Mesenchymal stem cell (in vitro differentiated cells and primary cell): ENCODE data around the gene EML4.

Experiments used
- DNase-seq: peaks from one replicate; pipeline ENCODE4 v3.0.0-alpha.2; 2013
- H2AFZ ChIP-seq: one replicate; pipeline ENCODE4 v1.6.1; 2013; ENCODE audit warnings: low read depth, mild to moderate bottlenecking, control low read depth, inconsistent platforms, low read length, moderate library complexity
- H2AK5ac ChIP-seq: 2 replicates; pipeline ENCODE4 v1.6.1; 2013; ENCODE audit warnings: low read length, moderate library complexity, mild to moderate bottlenecking, inconsistent platforms; ENCODE audit not compliant: severe bottlenecking
- H2BK120ac ChIP-seq: one replicate; pipeline ENCODE4 v1.6.1; 2013; ENCODE audit warnings: low read depth, mild to moderate bottlenecking, inconsistent platforms, low read length, moderate library complexity
- H2BK12ac ChIP-seq, 2 experiments: one replicate each; pipeline ENCODE4 v1.6.1; 2013; ENCODE audit warnings: inconsistent platforms in 2 of 2, low read length in 2 of 2, mild to moderate bottlenecking in 2 of 2, moderate library complexity in 2 of 2, control low read depth in 1 of 2
- H2BK15ac ChIP-seq: one replicate; pipeline ENCODE4 v1.6.1; 2013; ENCODE audit warnings: mild to moderate bottlenecking, low read depth, inconsistent platforms; ENCODE audit not compliant: poor library complexity, severe bottlenecking
- H2BK5ac ChIP-seq: 2 replicates; pipeline ENCODE4 v1.6.1; 2013; ENCODE audit warnings: low read depth, mild to moderate bottlenecking, low read length, control low read depth, inconsistent platforms; ENCODE audit not compliant: poor library complexity, severe bottlenecking
- H3K14ac ChIP-seq, 2 experiments: one replicate each; pipeline ENCODE4 v1.6.1; 2013; ENCODE audit warnings: inconsistent platforms in 2 of 2, low read length in 2 of 2, control low read depth in 1 of 2, mild to moderate bottlenecking in 1 of 2, moderate library complexity in 1 of 2
- H3K18ac ChIP-seq, 2 experiments: one replicate each; pipeline ENCODE4 v1.6.1; 2013; ENCODE audit warnings: inconsistent platforms in 2 of 2, low read length in 2 of 2, control low read depth in 1 of 2, low read depth in 1 of 2, mild to moderate bottlenecking in 1 of 2
- H3K23ac ChIP-seq, 2 experiments: one replicate each; pipeline ENCODE4 v1.6.1; 2013; ENCODE audit warnings: inconsistent platforms in 2 of 2, low read length in 2 of 2, mild to moderate bottlenecking in 2 of 2, moderate library complexity in 2 of 2, control low read depth in 1 of 2
- H3K27ac ChIP-seq: 2 replicates; pipeline ENCODE4 v1.5.1; 2013; ENCODE audit warnings: mild to moderate bottlenecking, moderate library complexity, low read length, control low read depth, inconsistent platforms; ENCODE audit not compliant: poor library complexity, severe bottlenecking
- H3K27me3 ChIP-seq, 2 experiments: 2 replicates each; pipeline versions ENCODE4 v1.6.1 to v1.7.0; 2013; ENCODE audit warnings: low read length in 2 of 2, mild to moderate bottlenecking in 2 of 2, moderate library complexity in 2 of 2, control low read depth in 1 of 2, inconsistent platforms in 1 of 2; ENCODE audit not compliant: control insufficient read depth in 1 of 2, insufficient read depth in 1 of 2
- H3K36me3 ChIP-seq, 2 experiments: 2 replicates each; pipeline versions ENCODE4 v1.6.1 to v1.7.0; 2013; ENCODE audit warnings: low read length in 2 of 2, control low read depth in 1 of 2, inconsistent platforms in 1 of 2, low read depth in 1 of 2, mild to moderate bottlenecking in 1 of 2; ENCODE audit not compliant: insufficient read depth in 2 of 2, control insufficient read depth in 1 of 2
- H3K4ac ChIP-seq, 2 experiments: one replicate each; pipeline ENCODE4 v1.6.1; 2013; ENCODE audit warnings: inconsistent platforms in 2 of 2, low read length in 2 of 2, mild to moderate bottlenecking in 2 of 2, moderate library complexity in 2 of 2, control low read depth in 1 of 2, low read depth in 1 of 2
- H3K4me1 ChIP-seq: 2 replicates; pipeline ENCODE4 v1.6.1; 2013; ENCODE audit warnings: low read depth, low read length, control low read depth; ENCODE audit not compliant: control insufficient read depth, insufficient read depth
- H3K4me2 ChIP-seq: 2 replicates; pipeline ENCODE4 v1.6.1; 2013; ENCODE audit warnings: low read length, mild to moderate bottlenecking, inconsistent platforms; ENCODE audit not compliant: poor library complexity, severe bottlenecking
- H3K4me3 ChIP-seq, 2 experiments: 2 replicates each; pipeline versions ENCODE4 v1.5.1 to v1.7.0; 2013; ENCODE audit warnings: low read length in 2 of 2, mild to moderate bottlenecking in 2 of 2, control low read depth in 1 of 2, low read depth in 1 of 2; ENCODE audit not compliant: insufficient read depth in 1 of 2
- H3K79me1 ChIP-seq: replicated peaks from 2 replicates; pipeline ENCODE4 v1.6.1; 2013; ENCODE audit warnings: mild to moderate bottlenecking, control low read depth, low read length, inconsistent platforms; ENCODE audit not compliant: poor library complexity, severe bottlenecking
- H3K9ac ChIP-seq: 2 replicates; pipeline ENCODE4 v1.7.0; 2013; ENCODE audit warnings: mild to moderate bottlenecking, low read length, moderate library complexity
- H3K9me3 ChIP-seq: 2 replicates; pipeline ENCODE4 v1.7.0; 2013; ENCODE audit warnings: mild to moderate bottlenecking, low read length; ENCODE audit not compliant: control insufficient read depth
- H4K8ac ChIP-seq: one replicate; pipeline ENCODE4 v1.6.1; 2013; ENCODE audit warnings: inconsistent platforms, mild to moderate bottlenecking, low read length, moderate library complexity
- H4K91ac ChIP-seq: one replicate; pipeline ENCODE4 v1.6.1; 2013; ENCODE audit warnings: mild to moderate bottlenecking, low read length, inconsistent platforms
- WGBS: methylation state at CpG from one replicate; pipeline ENCODE4 v1.1.7; 2013; ENCODE audit warnings: mixed read lengths; 5-methylcytosine and 5-hydroxymethylcytosine counted together

EML4 gene

DNA sequence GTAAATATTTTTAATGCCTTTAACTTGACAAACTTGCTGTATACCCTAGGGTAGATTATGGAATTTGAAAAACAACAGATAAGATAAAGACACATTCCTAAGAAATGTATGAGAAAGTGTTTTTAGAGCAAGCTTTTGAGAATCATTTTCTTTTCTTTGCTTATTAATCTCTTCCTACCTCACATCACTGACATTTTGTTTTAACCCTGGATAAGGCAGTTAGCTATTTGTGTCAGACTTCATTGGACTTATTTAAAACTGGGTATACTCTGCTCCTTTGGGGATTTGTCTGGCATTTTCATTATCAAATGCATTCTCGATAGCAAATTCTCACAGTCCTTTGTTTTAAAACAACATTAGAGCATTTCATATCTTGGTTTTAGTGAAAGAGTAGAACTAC is 17.2 kb downstream of the EML4 start:
- Histone ChIP-seq H3K23ac (no peak overlapping the region), H3K4ac (no peak overlapping the region), H3K9ac (peak overlapping the region; percentile 44), H3K4me2 (no peak overlapping the region), H3K36me3 (no peaks in the 10 kb centered on the region), H2BK15ac (no peak overlapping the region), H3K9me3 (no peaks in the 10 kb centered on the region), H3K79me1 (peaks cover 16% of the 10 kb centered on the region), H2BK120ac (no peak overlapping the region), H3K27ac (no peak overlapping the region), H3K4me1 (peaks cover 1% of the 10 kb centered on the region), H2BK5ac (no peak overlapping the region), H3K18ac (no peak overlapping the region), H4K8ac (no peak overlapping the region), H2BK12ac (no peak overlapping the region), H2AK5ac (no peak overlapping the region), H3K14ac (no peak overlapping the region), H2AFZ (no peak overlapping the region), H3K4me3 (no peak overlapping the region), H4K91ac (no peak overlapping the region), H3K27me3 (no peaks in the 10 kb centered on the region)
- WGBS = no CpG with 5 or more reads among the region's 1 CpG
- no peak for DNase-seq

GRCh38 chr2:42186945-42187632 is 17.9 kb downstream of the EML4 start:
- Histone ChIP-seq H3K4me2 (no peak overlapping the region), H2BK120ac (no peak overlapping the region), H2AFZ (no peak overlapping the region), H4K8ac (no peak overlapping the region), H2BK12ac (no peak overlapping the region), H3K9me3 (no peaks in the 10 kb centered on the region), H3K27me3 (no peaks in the 10 kb centered on the region), H3K14ac (no peak overlapping the region), H3K18ac (no peak overlapping the region), H3K4ac (no peak overlapping the region), H3K9ac (no peak overlapping the region), H2BK5ac (no peak overlapping the region), H3K27ac (no peak overlapping the region), H3K4me3 (no peak overlapping the region), H3K4me1 (peaks cover 1% of the 10 kb centered on the region), H3K79me1 (peaks cover 16% of the 10 kb centered on the region), H3K23ac (no peak overlapping the region), H2AK5ac (no peak overlapping the region), H4K91ac (no peak overlapping the region), H2BK15ac (no peak overlapping the region), H3K36me3 (no peaks in the 10 kb centered on the region)
- DNase-seq = no peak
- WGBS = 100% methylated on average over 5 of the region's 8 CpGs

DNA sequence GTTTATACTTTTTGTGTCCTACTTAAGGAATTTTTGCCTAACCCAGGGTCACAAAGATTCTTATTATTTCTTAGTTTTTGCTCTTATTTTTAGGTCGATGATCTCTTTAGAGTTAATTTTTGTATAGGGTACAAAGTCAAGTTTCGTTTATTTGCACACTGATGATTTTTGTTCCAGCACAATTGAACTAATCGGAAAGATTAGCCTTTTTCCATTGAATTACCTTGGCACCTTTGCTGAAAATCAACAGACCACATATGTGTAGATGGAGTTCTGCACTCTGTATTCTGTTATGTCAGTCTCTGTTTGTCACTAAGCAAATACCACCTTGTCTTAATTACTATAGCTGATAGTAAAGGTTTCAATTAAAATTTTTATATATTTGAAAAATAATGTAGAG is 18.7 kb downstream of the EML4 start:
- Histone ChIP-seq H2BK5ac (no peak overlapping the region), H4K91ac (no peak overlapping the region), H2BK120ac (no peak overlapping the region), H3K4me2 (no peak overlapping the region), H3K4me3 (no peak overlapping the region), H3K18ac (no peak overlapping the region), H3K23ac (no peak overlapping the region), H3K9ac (no peak overlapping the region), H2AK5ac (no peak overlapping the region), H3K14ac (no peak overlapping the region), H3K4ac (no peak overlapping the region), H2BK15ac (no peak overlapping the region), H2BK12ac (no peak overlapping the region), H3K9me3 (no peaks in the 10 kb centered on the region), H3K27me3 (no peaks in the 10 kb centered on the region), H3K27ac (no peak overlapping the region), H4K8ac (no peak overlapping the region), H3K36me3 (no peaks in the 10 kb centered on the region), H3K4me1 (peaks cover 3% of the 10 kb centered on the region), H2AFZ (no peak overlapping the region), H3K79me1 (peaks cover 14% of the 10 kb centered on the region)
- DNase-seq = no peak
- 100% methylated on average over 2 of the region's 3 CpGs for WGBS

GRCh38 chr2:42189235-42189566 is 20.0 kb downstream of the EML4 start:
- Histone ChIP-seq H2AFZ (no peak overlapping the region), H4K8ac (peak overlapping the region; percentile 4), H3K9me3 (no peaks in the 10 kb centered on the region), H3K36me3 (no peaks in the 10 kb centered on the region), H4K91ac (no peak overlapping the region), H3K4me1 (peaks cover 5% of the 10 kb centered on the region), H3K4me2 (no peak overlapping the region), H2BK12ac (no peak overlapping the region), H2BK15ac (no peak overlapping the region), H3K18ac (no peak overlapping the region), H2AK5ac (no peak overlapping the region), H2BK120ac (no peak overlapping the region), H3K23ac (no peak overlapping the region), H3K14ac (no peak overlapping the region), H3K79me1 (peaks cover 12% of the 10 kb centered on the region), H3K4ac (no peak overlapping the region), H2BK5ac (no peak overlapping the region), H3K27me3 (no peaks in the 10 kb centered on the region), H3K9ac (no peak overlapping the region), H3K27ac (no peak overlapping the region), H3K4me3 (no peak overlapping the region)
- WGBS = 97% methylated on average over 2 of the region's 2 CpGs
- no peak for DNase-seq
